K562 (cell line): ENCODE results near the gene RWDD1. TPM values are rescaled to one million over a fixed set of nuclear protein-coding genes. Genes with fewer than 3 reads are reported as not detected.

ENCODE experiments used
- ARID3B ChIP-seq: fragments of 250-450 bp; sonication (Bioruptor Pico); IDR thresholded peaks from 2 replicates; pipeline ENCODE4 v1.4.0; 2020; ENCODE audit warnings: borderline replicate concordance
- ARID4B ChIP-seq: sonication (generic); formaldehyde crosslinking; IDR thresholded peaks from 2 replicates; pipeline ENCODE4 v1.8.0; 2022; ENCODE audit warnings: mild to moderate bottlenecking, missing genetic modification reagents
- ASH1L ChIP-seq: fragments of 450-650 bp; IDR thresholded peaks from 2 replicates; pipeline ENCODE4 v1.6.1; 2018; ENCODE audit warnings: borderline replicate concordance, mild to moderate bottlenecking, low read depth; ENCODE audit not compliant: partially characterized antibody
- HOXB6 ChIP-seq: fragments of 250-450 bp; sonication (Bioruptor Pico); IDR thresholded peaks from 2 replicates; pipeline ENCODE4 v1.5.1; 2022; ENCODE audit warnings: mild to moderate bottlenecking, borderline replicate concordance
- NCOA4 ChIP-seq: fragments of 450-650 bp; IDR thresholded peaks from 2 replicates; pipeline ENCODE4 v1.6.1; 2018; ENCODE audit warnings: mild to moderate bottlenecking; ENCODE audit not compliant: partially characterized antibody
- SMARCA4 ChIP-seq: fragments of 450-650 bp; IDR thresholded peaks from 2 replicates; pipeline ENCODE4 v1.6.1; 2016
- STAT5A ChIP-seq: IDR thresholded peaks from 2 replicates; pipeline ENCODE4 v1.6.1; 2012; ENCODE audit warnings: low read length, inconsistent platforms, borderline replicate concordance
- TCF7L2 ChIP-seq: fragments of 150-350 bp; IDR thresholded peaks from 2 replicates; pipeline ENCODE4 v1.6.1; 2016; ENCODE audit warnings: low read depth, mild to moderate bottlenecking, low read length, moderate library complexity
- TFE3 ChIP-seq: fragments of 450-650 bp; formaldehyde crosslinking; IDR thresholded peaks from 2 replicates; pipeline ENCODE4 v1.4.0; 2020; ENCODE audit warnings: mild to moderate bottlenecking, mixed read lengths
- ZBTB40 ChIP-seq, 2 experiments: fragments of 450-650 bp in 1 of 2; sonication (generic) in 1 of 2; formaldehyde crosslinking in 1 of 2; IDR thresholded peaks; 2 replicates each; pipeline versions ENCODE4 v1.7.1 to v1.9.0; 2016 to 2022; ENCODE audit warnings: inconsistent platforms in 1 of 2, mild to moderate bottlenecking in 1 of 2, missing genetic modification reagents in 1 of 2
- ZNF140 ChIP-seq: fragments of 250-450 bp; sonication (Bioruptor Pico); IDR thresholded peaks from 2 replicates; pipeline ENCODE4 v1.8.0; 2021; ENCODE audit warnings: moderate library complexity, mild to moderate bottlenecking, inconsistent platforms
- polyA plus RNA-seq, 8 experiments: library from polyadenylated mRNA; depleted of rRNA in 4 of 8; stranded (reverse) in 5 of 8; unstranded in 3 of 8; fragments of >200 nt; fragmentation: Nextera tagmentation in 2 of 8; fragmentation: Illumina TruSeq in 1 of 8; extraction: Ambion mirVana in 2 of 8; extraction: Trizol in 1 of 8; gene quantifications; 2 replicates each; pipeline versions ENCODE4 v1.2.1 to v1.2.3, GENCODE V29; 2011 to 2014; ENCODE audit warnings: inconsistent platforms in 1 of 8, missing spikeins in 1 of 8
- total RNA-seq, 7 experiments: library from RNA; depleted of rRNA in 6 of 7; stranded (reverse); fragments of >200 nt in 6 of 7; fragmentation: Illumina TruSeq in 2 of 7; extraction: Trizol in 2 of 7; gene quantifications; 2 replicates each; pipeline versions ENCODE4 v1.2.1 to v1.2.3, GENCODE V29; 2011 to 2021; ENCODE audit warnings: low replicate concordance in 1 of 7

The RWDD1 gene
- total and polyA plus RNA-seq, 9 of the 15 experiments (the other 6 are each of a cell fraction or from before 2014, with no cell fraction given) = 31.9 to 89.8 (median 48.7) TPM

- no peak for TF ChIP-seq ARID3B (CRISPR knock-in tag)
- no peak for TF ChIP-seq NCOA4
- TF ChIP-seq TCF7L2 = no peak
- TF ChIP-seq TFE3 = no peak
- no peak for TF ChIP-seq HOXB6 (CRISPR knock-in tag)
- TF ChIP-seq STAT5A = peak; percentile 39; the same call in 1 of the 2 replicates
- peak; percentile 80 for TF ChIP-seq SMARCA4
- no peak for TF ChIP-seq ASH1L
- no peak for TF ChIP-seq ZNF140 (CRISPR knock-in tag)
- TF ChIP-seq ZBTB40 (IDR thresholded peaks at IDR 0.05) = no peak
- TF ChIP-seq ZBTB40 (CRISPR knock-in tag; IDR thresholded peaks at IDR 0.05) = no peak
- TF ChIP-seq ARID4B (CRISPR knock-in tag) = no peak
These were observed 8.7 kb upstream of the RWDD1 start (continued) for GRCh38 chr6:116562614-116563013.
